ENCODE measurements around the gene FBXW5. TPM values are rescaled to one million over a fixed set of nuclear protein-coding genes. Genes with fewer than 3 reads are reported as not detected.

The FBXW5 gene
- total RNA-seq, 1 experiment from 2014 or later: 62.2 TPM

GRCh38 chr9:136955943-136956335 lies 11.4 kb upstream of the FBXW5 start:
- H3K18ac ChIP-seq (ENCODE audit: insufficient read length, low read depth, low read length): no peak overlapping the region
- H3K14ac ChIP-seq (ENCODE audit: insufficient read depth, low read length): no peak overlapping the region
- no peak overlapping the region for H3K56ac ChIP-seq (ENCODE audit: insufficient read length, low read depth, low read length)
- no peak overlapping the region for H2AK5ac ChIP-seq (ENCODE audit: insufficient read length, low read length)
- H2BK12ac ChIP-seq (ENCODE audit: insufficient read length, low read depth, low read length): no peak overlapping the region
- no peak for DNase-seq
- no peak overlapping the region for H4K8ac ChIP-seq (replicated peaks; ENCODE audit: insufficient read length, low read depth, low read length)
- no peak overlapping the region for H3K27ac Mint-ChIP-seq
- no peaks in the 10 kb centered on the region for H3K27me3 ChIP-seq (ENCODE audit: insufficient read depth, low read length)
- no CpG with 5 or more reads among the region's 9 CpGs for WGBS (ENCODE audit: extremely low coverage, insufficient read length, low lambda C conversion rate)
- H3K9me3 ChIP-seq (ENCODE audit: control insufficient read depth, low read depth, low read length): no peaks in the 10 kb centered on the region
- H3K4me3 Mint-ChIP-seq: no peak overlapping the region
- peaks cover 8% of the 10 kb centered on the region for H3K27me3 Mint-ChIP-seq (ENCODE audit: low read depth)
- H3K27ac ChIP-seq (ENCODE audit: insufficient read length, low read depth, low read length): no peak overlapping the region
- no peak overlapping the region for H4K91ac ChIP-seq (ENCODE audit: insufficient read length, low read depth, low read length)
- H2BK20ac ChIP-seq (ENCODE audit: low read depth, low read length, poor library complexity, severe bottlenecking): no peak overlapping the region
- H3K4ac ChIP-seq (ENCODE audit: low read depth, low read length): no peak overlapping the region
- TF ChIP-seq CTCF (conservative IDR thresholded peaks at IDR 0.05): no peak
- no peak overlapping the region for H3K9ac ChIP-seq (ENCODE audit: extremely low read depth, insufficient read length, low read length)
- no peak overlapping the region for H2AFZ ChIP-seq (ENCODE audit: low read length)
- H3K79me1 ChIP-seq (ENCODE audit: insufficient read depth, low read depth, low read length, poor library complexity, severe bottlenecking): no peaks in the 10 kb centered on the region
- H4K5ac ChIP-seq (ENCODE audit: insufficient read length, low read depth, low read length): no peak overlapping the region
- no peaks in the 10 kb centered on the region for H3K4me1 ChIP-seq (ENCODE audit: insufficient read depth, low read length)
- H3K23me2 ChIP-seq (ENCODE audit: insufficient read length, low read depth, low read length, poor library complexity, severe bottlenecking): no peaks in the 10 kb centered on the region
- no peak overlapping the region for H2BK15ac ChIP-seq (ENCODE audit: low read depth, low read length)
- peaks cover 2% of the 10 kb centered on the region for H4K20me1 ChIP-seq (ENCODE audit: control insufficient read depth, insufficient read depth, insufficient read length)
- H2BK120ac ChIP-seq (ENCODE audit: low read depth, low read length, poor library complexity, severe bottlenecking): no peak overlapping the region
- no peak overlapping the region for H3T11ph ChIP-seq (ENCODE audit: low read length)
- H3K9me3 Mint-ChIP-seq: peaks cover 6% of the 10 kb centered on the region in 2 experiments; a peak in 4 of 5 replicates
- H3K4me2 ChIP-seq (ENCODE audit: insufficient read depth, insufficient read length, low read length): no peak overlapping the region
- 0 out of 4 replicates have a peak, but pooled peaks cover 0 to 2% of the 10 kb centered on the region in 2 experiments for H3K4me1 Mint-ChIP-seq
- H3K36me3 Mint-ChIP-seq (ENCODE audit: insufficient read depth in 1 of 3, low read depth in 3 of 3): no peaks in the 10 kb centered on the region; a peak in 1 of 7 replicates
- H2BK5ac ChIP-seq (ENCODE audit: insufficient read length, low read length): no peak overlapping the region
- no peaks in the 10 kb centered on the region for H3K79me2 ChIP-seq (ENCODE audit: insufficient read depth, low read length)
- H3K23ac ChIP-seq (ENCODE audit: insufficient read length, low read depth, low read length): no peak overlapping the region
